ENCODE results near the gene LCN15.

Gene LCN15

GRCh38 chr9:136739509-136739908, 24.8 kb downstream of the LCN15 start:
- no peak overlapping the region for H3K27ac ChIP-seq (ENCODE audit: low read length, poor library complexity, severe bottlenecking)

GRCh38 chr9:136738960-136739359, 25.4 kb downstream of the LCN15 start:
- Histone ChIP-seq H4K91ac (ENCODE audit: low read length) (no peak overlapping the region), H3K4me2 (ENCODE audit: low read length, poor library complexity, severe bottlenecking) (no peak overlapping the region), H3K14ac (ENCODE audit: low read length in 2 of 2) (no peak overlapping the region), H2BK15ac (ENCODE audit: low read depth, poor library complexity, severe bottlenecking) (no peak overlapping the region), H4K8ac (ENCODE audit: low read length) (peak overlapping the region; percentile 42), H3K18ac (ENCODE audit: low read depth in 1 of 2, low read length in 2 of 2) (no peak overlapping the region), H3K27me3 (ENCODE audit: control insufficient read depth in 1 of 2, insufficient read depth in 1 of 2, low read length in 2 of 2) (peaks cover 56 to 68% of the 10 kb centered on the region in 2 experiments), H3K9me3 (ENCODE audit: control insufficient read depth, low read length) (no peaks in the 10 kb centered on the region), H2AFZ (ENCODE audit: low read depth, low read length) (no peak overlapping the region), H2BK5ac (ENCODE audit: low read depth, low read length, poor library complexity, severe bottlenecking) (no peak overlapping the region), H2BK12ac (ENCODE audit: low read length in 2 of 2) (no peak overlapping the region), H3K36me3 (ENCODE audit: control insufficient read depth in 1 of 2, insufficient read depth in 2 of 2, low read depth in 1 of 2, low read length in 2 of 2) (no peaks in the 10 kb centered on the region), H3K9ac (ENCODE audit: low read length) (no peak overlapping the region), H2AK5ac (ENCODE audit: low read length, severe bottlenecking) (no peak overlapping the region), H3K4ac (ENCODE audit: low read depth in 1 of 2, low read length in 2 of 2) (no peak overlapping the region), H3K27ac (ENCODE audit: low read length, poor library complexity, severe bottlenecking) (no peak overlapping the region), H3K4me1 (ENCODE audit: control insufficient read depth, insufficient read depth, low read depth, low read length) (peaks cover 2% of the 10 kb centered on the region), H2BK120ac (ENCODE audit: low read depth, low read length) (no peak overlapping the region), H3K79me1 (replicated peaks; ENCODE audit: low read length, poor library complexity, severe bottlenecking) (no peaks in the 10 kb centered on the region), H3K23ac (ENCODE audit: low read length in 2 of 2) (no peak overlapping the region), H3K4me3 (ENCODE audit: insufficient read depth in 1 of 2, low read depth in 1 of 2, low read length in 2 of 2) (peak overlapping the region in 1 of 2 experiments; percentile 25)
- 94% methylated on average over 20 of the region's 20 CpGs for WGBS
- DNase-seq = no peak

More at GRCh38 chr9:136739509-136739908, 24.8 kb downstream of the LCN15 start:
- Histone ChIP-seq H3K4me3 (ENCODE audit: insufficient read depth in 1 of 2, low read depth in 1 of 2, low read length in 2 of 2) (no peak overlapping the region), H2AK5ac (ENCODE audit: low read length, severe bottlenecking) (no peak overlapping the region), H4K8ac (ENCODE audit: low read length) (no peak overlapping the region), H2BK12ac (ENCODE audit: low read length in 2 of 2) (no peak overlapping the region), H3K36me3 (ENCODE audit: control insufficient read depth in 1 of 2, insufficient read depth in 2 of 2, low read depth in 1 of 2, low read length in 2 of 2) (no peaks in the 10 kb centered on the region), H4K91ac (ENCODE audit: low read length) (no peak overlapping the region), H3K9me3 (ENCODE audit: control insufficient read depth, low read length) (no peaks in the 10 kb centered on the region), H2AFZ (ENCODE audit: low read depth, low read length) (no peak overlapping the region), H3K23ac (ENCODE audit: low read length in 2 of 2) (no peak overlapping the region), H3K4me1 (ENCODE audit: control insufficient read depth, insufficient read depth, low read depth, low read length) (peaks cover 2% of the 10 kb centered on the region), H3K4ac (ENCODE audit: low read depth in 1 of 2, low read length in 2 of 2) (no peak overlapping the region), H3K9ac (ENCODE audit: low read length) (no peak overlapping the region), H3K18ac (ENCODE audit: low read depth in 1 of 2, low read length in 2 of 2) (no peak overlapping the region), H3K14ac (ENCODE audit: low read length in 2 of 2) (no peak overlapping the region), H2BK15ac (ENCODE audit: low read depth, poor library complexity, severe bottlenecking) (no peak overlapping the region), H3K79me1 (replicated peaks; ENCODE audit: low read length, poor library complexity, severe bottlenecking) (no peaks in the 10 kb centered on the region), H3K4me2 (ENCODE audit: low read length, poor library complexity, severe bottlenecking) (no peak overlapping the region), H2BK5ac (ENCODE audit: low read depth, low read length, poor library complexity, severe bottlenecking) (no peak overlapping the region), H3K27me3 (ENCODE audit: control insufficient read depth in 1 of 2, insufficient read depth in 1 of 2, low read length in 2 of 2) (peaks cover 62 to 73% of the 10 kb centered on the region in 2 experiments), H2BK120ac (ENCODE audit: low read depth, low read length) (no peak overlapping the region)
- WGBS = 90% methylated on average over 23 of the region's 23 CpGs
- DNase-seq = no peak

GRCh38 chr9:136735812-136736480, 28.4 kb downstream of the LCN15 start:
- no peak overlapping the region for H3K4ac ChIP-seq (ENCODE audit: low read depth in 1 of 2, low read length in 2 of 2)
- no peak overlapping the region for H2AFZ ChIP-seq (ENCODE audit: low read depth, low read length)
- H3K9ac ChIP-seq (ENCODE audit: low read length) = no peak overlapping the region
- H3K4me3 ChIP-seq (ENCODE audit: insufficient read depth in 1 of 2, low read depth in 1 of 2, low read length in 2 of 2) = no peak overlapping the region
- no peak overlapping the region for H4K8ac ChIP-seq (ENCODE audit: low read length)
- peaks cover 0 to 3% of the 10 kb centered on the region in 2 experiments for H3K36me3 ChIP-seq (ENCODE audit: control insufficient read depth in 1 of 2, insufficient read depth in 2 of 2, low read depth in 1 of 2, low read length in 2 of 2)
- no peak overlapping the region for H2BK120ac ChIP-seq (ENCODE audit: low read depth, low read length)
- H3K4me1 ChIP-seq (ENCODE audit: control insufficient read depth, insufficient read depth, low read depth, low read length) = no peaks in the 10 kb centered on the region
- no peak overlapping the region for H3K27ac ChIP-seq (ENCODE audit: low read length, poor library complexity, severe bottlenecking)
- H3K18ac ChIP-seq (ENCODE audit: low read depth in 1 of 2, low read length in 2 of 2) = no peak overlapping the region
- H2AK5ac ChIP-seq (ENCODE audit: low read length, severe bottlenecking) = no peak overlapping the region
- no peak overlapping the region for H3K4me2 ChIP-seq (ENCODE audit: low read length, poor library complexity, severe bottlenecking)
- no peak for DNase-seq
- no peaks in the 10 kb centered on the region for H3K79me1 ChIP-seq (replicated peaks; ENCODE audit: low read length, poor library complexity, severe bottlenecking)
- no peak overlapping the region for H4K91ac ChIP-seq (ENCODE audit: low read length)
- no peak overlapping the region for H3K23ac ChIP-seq (ENCODE audit: low read length in 2 of 2)
- H2BK15ac ChIP-seq (ENCODE audit: low read depth, poor library complexity, severe bottlenecking) = no peak overlapping the region
- no peak overlapping the region for H2BK12ac ChIP-seq (ENCODE audit: low read length in 2 of 2)
- 93% methylated on average over 18 of the region's 21 CpGs for WGBS
- no peak overlapping the region for H3K14ac ChIP-seq (ENCODE audit: low read length in 2 of 2)
- H3K27me3 ChIP-seq (ENCODE audit: control insufficient read depth in 1 of 2, insufficient read depth in 1 of 2, low read length in 2 of 2) = peaks cover 32 to 38% of the 10 kb centered on the region in 2 experiments
- no peaks in the 10 kb centered on the region for H3K9me3 ChIP-seq (ENCODE audit: control insufficient read depth, low read length)
- H2BK5ac ChIP-seq (ENCODE audit: low read depth, low read length, poor library complexity, severe bottlenecking) = no peak overlapping the region

DNA sequence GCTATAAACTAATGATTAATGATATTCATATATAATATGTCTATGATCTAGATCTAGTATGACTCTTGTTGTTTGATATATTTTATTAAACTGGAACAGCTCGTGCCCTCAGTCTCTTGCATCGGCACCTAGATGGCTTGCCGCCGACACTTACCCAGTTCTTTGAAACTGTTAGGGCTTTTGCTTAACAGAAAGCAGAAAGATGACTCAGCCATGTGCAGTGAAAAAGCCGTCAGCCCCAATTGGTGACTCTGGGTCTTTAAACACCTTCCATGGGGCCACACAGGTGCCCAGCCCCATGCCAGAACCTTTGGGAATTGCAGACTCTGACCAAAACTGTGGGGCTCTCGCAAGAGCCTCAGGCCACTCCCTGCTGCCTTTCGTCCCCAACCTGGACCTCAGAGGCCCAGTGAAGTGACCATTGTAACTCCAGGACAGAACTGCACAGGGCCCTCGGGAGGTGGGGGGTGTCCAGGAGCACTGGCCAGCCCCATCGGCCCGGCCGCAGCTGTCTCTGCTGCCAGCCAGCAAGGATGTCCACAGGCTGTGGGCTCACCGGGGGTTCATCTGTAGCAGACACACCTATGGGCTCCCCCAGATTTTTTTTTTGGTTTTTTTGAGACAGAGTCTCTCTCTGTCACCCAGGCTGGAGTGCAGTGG, 29.4 kb downstream of the LCN15 start:
- H2AFZ ChIP-seq (ENCODE audit: low read depth, low read length) = no peak overlapping the region
- no peak overlapping the region for H3K4me2 ChIP-seq (ENCODE audit: low read length, poor library complexity, severe bottlenecking)
- 80% methylated on average over 12 of the region's 12 CpGs for WGBS
- H3K4ac ChIP-seq (ENCODE audit: low read depth in 1 of 2, low read length in 2 of 2) = no peak overlapping the region
- H3K18ac ChIP-seq (ENCODE audit: low read depth in 1 of 2, low read length in 2 of 2) = no peak overlapping the region
- H3K9ac ChIP-seq (ENCODE audit: low read length) = no peak overlapping the region
- H4K8ac ChIP-seq (ENCODE audit: low read length) = no peak overlapping the region
- H2BK120ac ChIP-seq (ENCODE audit: low read depth, low read length) = no peak overlapping the region
- no peak overlapping the region for H3K27ac ChIP-seq (ENCODE audit: low read length, poor library complexity, severe bottlenecking)
- H2BK5ac ChIP-seq (ENCODE audit: low read depth, low read length, poor library complexity, severe bottlenecking) = no peak overlapping the region
- H2BK12ac ChIP-seq (ENCODE audit: low read length in 2 of 2) = no peak overlapping the region
- peaks cover 24 to 28% of the 10 kb centered on the region in 2 experiments for H3K27me3 ChIP-seq (ENCODE audit: control insufficient read depth in 1 of 2, insufficient read depth in 1 of 2, low read length in 2 of 2)
- no peak for DNase-seq
- H3K4me3 ChIP-seq (ENCODE audit: insufficient read depth in 1 of 2, low read depth in 1 of 2, low read length in 2 of 2) = no peak overlapping the region
- H2BK15ac ChIP-seq (ENCODE audit: low read depth, poor library complexity, severe bottlenecking) = no peak overlapping the region
- H3K23ac ChIP-seq (ENCODE audit: low read length in 2 of 2) = no peak overlapping the region
- no peaks in the 10 kb centered on the region for H3K4me1 ChIP-seq (ENCODE audit: control insufficient read depth, insufficient read depth, low read depth, low read length)
- H3K14ac ChIP-seq (ENCODE audit: low read length in 2 of 2) = no peak overlapping the region
- H3K9me3 ChIP-seq (ENCODE audit: control insufficient read depth, low read length) = no peaks in the 10 kb centered on the region
- peaks cover 2% of the 10 kb centered on the region for H3K79me1 ChIP-seq (replicated peaks; ENCODE audit: low read length, poor library complexity, severe bottlenecking)
- H3K36me3 ChIP-seq (ENCODE audit: control insufficient read depth in 1 of 2, insufficient read depth in 2 of 2, low read depth in 1 of 2, low read length in 2 of 2) = peaks cover 0 to 3% of the 10 kb centered on the region in 2 experiments
- no peak overlapping the region for H4K91ac ChIP-seq (ENCODE audit: low read length)
- H2AK5ac ChIP-seq (ENCODE audit: low read length, severe bottlenecking) = no peak overlapping the region

Measured in mesenchymal stem cell (in vitro differentiated cells and primary cell).